Common myeloid progenitor, CD34-positive (primary cell): Measurements from ENCODE around the gene WNT9B.
A peak's percentile ranks its signal among the peaks of the same experiment; 100 is the strongest.

Experiments used
- CTCF ChIA-PET: fragments of 350-600 bp; sonication (Branson Sonifier 250); formaldehyde crosslinking; loops from one replicate; lab custom pipeline; 2021; ENCODE audit warnings: antibody characterized with exemption; lab: Charles Lee
- POLR2A ChIA-PET: fragments of 350-600 bp; sonication (Branson Sonifier 250); formaldehyde crosslinking; loops from one replicate; lab custom pipeline; 2021; ENCODE audit warnings: antibody characterized with exemption; lab: Charles Lee
- DNase-seq, 3 donors: peaks; one replicate each; pipeline versions ENCODE4 v3.0.0 to v3.0.0-alpha.2; 2013
- H3K27ac ChIP-seq, 2 experiments: 1 replicate in 1 of 2; 2 replicates in 1 of 2; pipeline ENCODE4 v1.7.0; 2013; ENCODE audit warnings: inconsistent platforms in 2 of 2, low read length in 2 of 2, mild to moderate bottlenecking in 2 of 2, low read depth in 1 of 2, moderate library complexity in 1 of 2; ENCODE audit not compliant: severe bottlenecking in 2 of 2, insufficient read depth in 1 of 2, poor library complexity in 1 of 2
- H3K27me3 ChIP-seq, 5 experiments: replicated peaks in 2 of 5; 1 replicate in 3 of 5; 2 replicates in 2 of 5; pipeline versions ENCODE4 v1.6.1 to v1.7.0; 2013; ENCODE audit warnings: low read length in 4 of 5, mild to moderate bottlenecking in 2 of 5, moderate library complexity in 2 of 5, inconsistent platforms in 1 of 5; ENCODE audit not compliant: insufficient read depth in 5 of 5, control insufficient read depth in 4 of 5
- H3K36me3 ChIP-seq, 4 experiments: 1 replicate in 2 of 4; 2 replicates in 2 of 4; pipeline versions ENCODE4 v1.6.1 to v1.7.0; 2013; ENCODE audit warnings: low read length in 3 of 4, control low read depth in 1 of 4, mild to moderate bottlenecking in 1 of 4; ENCODE audit not compliant: control insufficient read depth in 4 of 4, insufficient read depth in 4 of 4
- H3K4me1 ChIP-seq, 4 experiments: 1 replicate in 3 of 4; 2 replicates in 1 of 4; pipeline versions ENCODE4 v1.6.1 to v1.7.1; 2013; ENCODE audit warnings: low read length in 3 of 4, mild to moderate bottlenecking in 3 of 4, control low read depth in 1 of 4, inconsistent platforms in 1 of 4, moderate library complexity in 1 of 4; ENCODE audit not compliant: control insufficient read depth in 4 of 4, insufficient read depth in 4 of 4; ENCODE audit errors: control extremely low read depth in 1 of 4
- H3K4me3 ChIP-seq, 7 experiments: 1 replicate in 4 of 7; 2 replicates in 3 of 7; pipeline versions ENCODE4 v1.5.1 to v1.7.0; 2013; ENCODE audit warnings: mild to moderate bottlenecking in 7 of 7, low read length in 6 of 7, moderate library complexity in 6 of 7, inconsistent platforms in 2 of 7, low read depth in 2 of 7, control low read depth in 1 of 7; ENCODE audit not compliant: insufficient read depth in 4 of 7, control insufficient read depth in 1 of 7; ENCODE audit errors: extremely low read depth in 1 of 7
- H3K9me3 ChIP-seq, 5 experiments: 1 replicate in 4 of 5; 2 replicates in 1 of 5; pipeline versions ENCODE4 v1.6.1 to v1.7.1; 2013; ENCODE audit warnings: low read length in 4 of 5, mild to moderate bottlenecking in 2 of 5, inconsistent platforms in 1 of 5, low read depth in 1 of 5, moderate library complexity in 1 of 5; ENCODE audit not compliant: control insufficient read depth in 4 of 5, insufficient read depth in 2 of 5; ENCODE audit errors: control extremely low read depth in 1 of 5
- WGBS: methylation state at CpG from one replicate; pipeline ENCODE4 v1.1.5; 2013; ENCODE audit not compliant: insufficient coverage; 5-methylcytosine and 5-hydroxymethylcytosine counted together

The WNT9B gene

DNA sequence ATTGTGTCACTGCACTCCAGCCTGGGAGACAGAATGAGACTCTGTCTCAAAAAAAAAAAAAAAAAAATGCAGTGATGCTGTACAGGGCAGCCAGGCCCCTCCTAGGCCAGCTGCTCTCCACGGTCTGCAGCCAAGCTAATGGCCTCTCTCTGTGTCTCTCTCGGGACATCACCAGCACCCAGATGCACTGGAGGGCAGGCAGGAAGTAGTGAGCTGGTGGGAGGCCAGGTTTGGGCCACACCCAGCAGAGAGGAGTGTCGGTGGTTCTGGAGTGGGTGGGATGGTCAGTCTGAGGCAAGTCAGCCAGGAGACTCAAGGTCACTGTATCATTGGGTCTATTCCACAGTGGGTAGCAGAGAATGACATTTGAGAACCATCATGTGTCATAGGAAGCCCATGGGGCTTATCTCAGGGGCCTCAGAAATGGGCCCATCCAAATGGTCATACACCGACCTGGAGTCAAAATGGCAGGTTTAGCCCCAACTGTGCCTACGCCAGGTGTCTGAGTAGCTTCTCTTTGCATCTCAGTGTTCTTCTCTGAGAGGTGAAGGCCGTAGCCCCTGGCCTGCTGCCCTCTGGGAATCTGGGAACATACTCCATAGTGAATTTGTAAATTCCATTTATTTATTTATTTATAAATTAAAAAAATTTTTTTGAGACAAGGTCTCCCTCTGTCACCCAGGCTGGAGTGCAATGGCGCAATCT, 22.7 kb downstream of the WNT9B start:
- no peak for DNase-seq
- Histone ChIP-seq H3K9me3 (no peaks in the 10 kb centered on the region), H3K4me3 (no peak overlapping the region), H3K4me1 (peaks cover 0 to 39% (median 6%) of the 10 kb centered on the region in 4 experiments), H3K27me3 (no peaks in the 10 kb centered on the region), H3K27ac (no peak overlapping the region), H3K36me3 (no peaks in the 10 kb centered on the region)
- POLR2A ChIA-PET: interaction anchor here (0.6 kb wide), 1 partner anchor 38 kb away, joined by 3 read pairs; no protein-coding TSS in a partner anchor
- CTCF ChIA-PET: no interaction called here
- WGBS: 93% methylated on average over 6 of the region's 7 CpGs

DNA sequence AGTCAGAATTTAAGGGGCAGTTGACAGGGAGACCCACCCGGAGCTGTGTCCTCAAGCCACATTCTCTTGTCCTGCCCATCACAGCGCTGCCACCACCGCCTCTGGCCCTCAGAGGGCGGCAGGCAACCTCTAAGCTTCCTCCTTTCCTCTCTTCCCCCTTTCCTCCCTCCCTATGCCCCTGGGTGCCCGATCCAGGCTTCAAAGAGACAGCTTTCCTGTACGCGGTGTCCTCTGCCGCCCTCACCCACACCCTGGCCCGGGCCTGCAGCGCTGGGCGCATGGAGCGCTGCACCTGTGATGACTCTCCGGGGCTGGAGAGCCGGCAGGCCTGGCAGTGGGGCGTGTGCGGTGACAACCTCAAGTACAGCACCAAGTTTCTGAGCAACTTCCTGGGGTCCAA, 23.5 kb downstream of the WNT9B start:
- no peaks in the 10 kb centered on the region for H3K27me3 ChIP-seq
- no peak for DNase-seq
- 94% methylated on average over 15 of the region's 16 CpGs for WGBS
- H3K4me3 ChIP-seq: no peak overlapping the region
- no peak overlapping the region for H3K27ac ChIP-seq
- CTCF ChIA-PET: no interaction called here
- POLR2A ChIA-PET: no interaction called here
- H3K9me3 ChIP-seq: no peaks in the 10 kb centered on the region
- H3K4me1 ChIP-seq: peaks cover 0 to 39% (median 6%) of the 10 kb centered on the region in 4 experiments
- H3K36me3 ChIP-seq: no peaks in the 10 kb centered on the region

DNA sequence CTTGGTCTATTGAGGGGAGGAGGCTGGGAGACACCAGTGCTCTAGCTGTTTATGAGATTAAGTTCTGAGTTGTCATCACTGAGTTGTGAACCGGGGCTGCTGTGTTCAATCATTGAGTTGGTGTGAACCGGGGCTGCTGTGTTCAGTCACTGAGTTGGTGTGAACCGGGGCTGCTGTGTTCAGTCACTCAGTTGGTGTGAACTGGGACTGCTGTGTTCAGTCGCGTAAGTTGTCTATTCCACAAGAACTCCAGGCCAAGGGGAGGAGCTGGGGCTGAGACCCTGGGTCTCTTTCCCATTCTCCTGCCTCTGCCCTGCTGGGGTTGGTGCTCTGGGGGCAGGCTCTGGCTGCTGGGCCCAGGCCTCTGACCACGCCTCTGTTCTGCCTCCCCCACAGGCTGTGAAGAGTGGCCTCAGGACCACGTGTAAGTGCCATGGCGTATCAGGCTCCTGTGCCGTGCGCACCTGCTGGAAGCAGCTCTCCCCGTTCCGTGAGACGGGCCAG, 24.5 kb downstream of the WNT9B start:
- H3K27ac ChIP-seq: no peak overlapping the region
- ChIA-PET POLR2A (no interaction called here), CTCF (no interaction called here)
- no peaks in the 10 kb centered on the region for H3K9me3 ChIP-seq
- H3K27me3 ChIP-seq: no peaks in the 10 kb centered on the region
- WGBS: 97% methylated on average over 12 of the region's 13 CpGs
- H3K4me1 ChIP-seq: peaks cover 0 to 39% (median 6%) of the 10 kb centered on the region in 4 experiments
- peak in 1 of 3 donors; percentile 23 for DNase-seq
- H3K4me3 ChIP-seq: no peak overlapping the region
- no peaks in the 10 kb centered on the region for H3K36me3 ChIP-seq

GRCh38 chr17:46876353-46876887, 25.0 kb downstream of the WNT9B start:
- H3K27me3 ChIP-seq: no peaks in the 10 kb centered on the region
- H3K4me3 ChIP-seq: no peak overlapping the region
- DNase-seq: no peak
- no peaks in the 10 kb centered on the region for H3K9me3 ChIP-seq
- H3K36me3 ChIP-seq: no peaks in the 10 kb centered on the region
- ChIA-PET POLR2A (no interaction called here), CTCF (no interaction called here)
- H3K4me1 ChIP-seq: peaks cover 0 to 39% (median 6%) of the 10 kb centered on the region in 4 experiments
- H3K27ac ChIP-seq: no peak overlapping the region
- WGBS: 98% methylated on average over 9 of the region's 12 CpGs

GRCh38 chr17:46876926-46877325, 25.5 kb downstream of the WNT9B start:
- POLR2A ChIA-PET: no interaction called here
- WGBS: 100% methylated on average over 1 of the region's 4 CpGs
- DNase-seq: no peak
- H3K4me1 ChIP-seq: peaks cover 0 to 39% (median 6%) of the 10 kb centered on the region in 4 experiments
- H3K27me3 ChIP-seq: no peaks in the 10 kb centered on the region
- H3K9me3 ChIP-seq: no peaks in the 10 kb centered on the region
- H3K4me3 ChIP-seq: no peak overlapping the region
- CTCF ChIA-PET: no interaction called here
- no peaks in the 10 kb centered on the region for H3K36me3 ChIP-seq
- no peak overlapping the region for H3K27ac ChIP-seq

GRCh38 chr17:46877466-46877865, 26.1 kb downstream of the WNT9B start:
- CTCF ChIA-PET: interaction anchor here (0.8 kb wide), 1 partner anchor 55 kb away, joined by 3 read pairs; no protein-coding TSS in a partner anchor
- Histone ChIP-seq H3K36me3 (no peaks in the 10 kb centered on the region), H3K9me3 (no peaks in the 10 kb centered on the region), H3K4me1 (peaks cover 0 to 39% (median 6%) of the 10 kb centered on the region in 4 experiments), H3K4me3 (no peak overlapping the region), H3K27ac (no peak overlapping the region), H3K27me3 (no peaks in the 10 kb centered on the region)
- 68% methylated on average over 6 of the region's 6 CpGs for WGBS
- peak in 1 of 3 donors; percentile 23 for DNase-seq
- POLR2A ChIA-PET: no interaction called here

DNA sequence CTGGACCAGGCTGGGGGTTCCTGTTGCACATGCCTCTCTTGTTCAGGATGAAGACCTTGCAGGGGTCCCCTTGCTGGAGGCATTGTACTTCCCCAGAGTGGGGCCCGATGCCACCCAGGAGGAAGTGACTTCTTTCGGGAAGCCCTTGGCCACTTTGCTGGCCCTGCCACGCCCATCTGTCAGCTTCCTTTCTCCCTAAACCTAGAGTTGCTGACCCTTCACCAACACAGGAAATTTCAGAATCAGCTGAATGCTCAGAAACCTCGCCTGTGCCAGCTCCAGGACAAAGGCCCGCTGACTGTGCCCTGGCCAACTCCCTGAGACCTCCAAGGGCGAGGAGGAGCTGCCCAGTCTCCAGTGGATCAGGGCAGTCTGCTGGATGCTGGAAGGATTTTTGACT, 26.7 kb downstream of the WNT9B start:
- POLR2A ChIA-PET: no interaction called here

More for the DNA sequence above, 26.7 kb downstream of the WNT9B start:
- DNase-seq: no peak
- no peak overlapping the region for H3K4me3 ChIP-seq
- 51% methylated on average over 6 of the region's 6 CpGs for WGBS
- CTCF ChIA-PET: interaction anchor here (0.5 to 0.8 kb wide), 2 partner anchors 42 to 56 kb away, joined by 3 read pairs; no protein-coding TSS in a partner anchor
- H3K27ac ChIP-seq: no peak overlapping the region
- H3K27me3 ChIP-seq: no peaks in the 10 kb centered on the region
- H3K9me3 ChIP-seq: no peaks in the 10 kb centered on the region
- H3K36me3 ChIP-seq: no peaks in the 10 kb centered on the region
- H3K4me1 ChIP-seq: peaks cover 0 to 39% (median 6%) of the 10 kb centered on the region in 4 experiments
